Measurements from ENCODE around the gene PRR14.

The PRR14 gene

GRCh38 chr16:30665155-30665829 is 14.5 kb downstream of the PRR14 start:
- ATAC-seq = no peak
- TF ChIP-seq BACH2 (CRISPR knock-in tag; IDR thresholded peaks at IDR 0.05; ENCODE audit: borderline replicate concordance) (no peak), SNAI2 (CRISPR knock-in tag; IDR thresholded peaks at IDR 0.05) (no peak), ARNTL (CRISPR knock-in tag; IDR thresholded peaks at IDR 0.05; ENCODE audit: borderline replicate concordance, low read depth) (no peak), ESRRG (CRISPR knock-in tag; IDR thresholded peaks at IDR 0.05) (no peak), ZFP30 (CRISPR knock-in tag; IDR thresholded peaks at IDR 0.05) (no peak), ZNF70 (CRISPR knock-in tag; IDR thresholded peaks at IDR 0.05) (no peak), TSHZ2 (CRISPR knock-in tag; IDR thresholded peaks at IDR 0.05) (no peak), ZNF8 (CRISPR knock-in tag; IDR thresholded peaks at IDR 0.05) (no peak), GLIS3 (CRISPR knock-in tag; IDR thresholded peaks at IDR 0.05) (no peak), ZC3H10 (CRISPR knock-in tag; IDR thresholded peaks at IDR 0.05) (no peak), CSRNP3 (CRISPR knock-in tag; IDR thresholded peaks at IDR 0.05) (no peak), ZNF565 (CRISPR knock-in tag; conservative IDR thresholded peaks at IDR 0.05; ENCODE audit: low read depth) (no peak), TOX (CRISPR knock-in tag; IDR thresholded peaks at IDR 0.05; ENCODE audit: borderline replicate concordance) (no peak), RARB (CRISPR knock-in tag; IDR thresholded peaks at IDR 0.05) (no peak), PATZ1 (CRISPR knock-in tag; IDR thresholded peaks at IDR 0.05; ENCODE audit: borderline replicate concordance) (no peak), PPARA (CRISPR knock-in tag; IDR thresholded peaks at IDR 0.05; ENCODE audit: borderline replicate concordance) (no peak), TCF4 (CRISPR knock-in tag; IDR thresholded peaks at IDR 0.05; ENCODE audit: borderline replicate concordance) (no peak), CSDC2 (CRISPR knock-in tag; IDR thresholded peaks at IDR 0.05) (no peak)
- TF ChIP-seq, protein P1, sequence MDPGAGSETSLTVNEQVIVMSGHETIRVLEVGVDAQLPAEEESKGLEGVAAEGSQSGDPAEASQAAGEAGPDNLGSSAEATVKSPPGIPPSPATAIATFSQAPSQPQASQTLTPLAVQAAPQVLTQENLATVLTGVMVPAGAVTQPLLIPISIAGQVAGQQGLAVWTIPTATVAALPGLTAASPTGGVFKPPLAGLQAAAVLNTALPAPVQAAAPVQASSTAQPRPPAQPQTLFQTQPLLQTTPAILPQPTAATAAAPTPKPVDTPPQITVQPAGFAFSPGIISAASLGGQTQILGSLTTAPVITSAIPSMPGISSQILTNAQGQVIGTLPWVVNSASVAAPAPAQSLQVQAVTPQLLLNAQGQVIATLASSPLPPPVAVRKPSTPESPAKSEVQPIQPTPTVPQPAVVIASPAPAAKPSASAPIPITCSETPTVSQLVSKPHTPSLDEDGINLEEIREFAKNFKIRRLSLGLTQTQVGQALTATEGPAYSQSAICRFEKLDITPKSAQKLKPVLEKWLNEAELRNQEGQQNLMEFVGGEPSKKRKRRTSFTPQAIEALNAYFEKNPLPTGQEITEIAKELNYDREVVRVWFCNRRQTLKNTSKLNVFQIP (CRISPR knock-in tag; IDR thresholded peaks at IDR 0.05; ENCODE audit: borderline replicate concordance, low read depth) = no peak

DNA sequence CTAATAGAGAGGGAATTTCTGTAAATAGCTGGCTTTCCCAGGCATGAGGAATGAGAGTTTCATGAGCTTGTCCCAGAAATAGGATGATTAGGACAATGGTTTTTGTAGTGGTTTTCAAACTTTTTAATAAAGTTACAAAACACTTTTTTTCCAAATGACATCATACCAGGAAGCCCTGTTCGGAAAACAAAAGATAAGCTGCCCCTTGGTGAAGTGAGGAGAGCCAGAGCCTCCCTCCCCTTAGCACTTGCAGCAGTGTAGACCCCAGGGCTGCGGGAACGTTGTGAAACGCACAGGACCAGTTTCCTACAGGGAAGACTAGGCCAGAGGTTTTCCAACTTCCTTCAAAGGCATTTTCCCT is 15.1 kb downstream of the PRR14 start:
- TF ChIP-seq GLIS3 (CRISPR knock-in tag; IDR thresholded peaks at IDR 0.05) (no peak), PPARA (CRISPR knock-in tag; IDR thresholded peaks at IDR 0.05; ENCODE audit: borderline replicate concordance) (no peak), ZNF70 (CRISPR knock-in tag; IDR thresholded peaks at IDR 0.05) (no peak), TSHZ2 (CRISPR knock-in tag; IDR thresholded peaks at IDR 0.05) (no peak), ZFP30 (CRISPR knock-in tag; IDR thresholded peaks at IDR 0.05) (no peak), SNAI2 (CRISPR knock-in tag; IDR thresholded peaks at IDR 0.05) (no peak), TOX (CRISPR knock-in tag; IDR thresholded peaks at IDR 0.05; ENCODE audit: borderline replicate concordance) (no peak), PATZ1 (CRISPR knock-in tag; IDR thresholded peaks at IDR 0.05; ENCODE audit: borderline replicate concordance) (no peak), RARB (CRISPR knock-in tag; IDR thresholded peaks at IDR 0.05) (no peak), ZNF8 (CRISPR knock-in tag; IDR thresholded peaks at IDR 0.05) (no peak), TCF4 (CRISPR knock-in tag; IDR thresholded peaks at IDR 0.05; ENCODE audit: borderline replicate concordance) (no peak), ISL1 (CRISPR knock-in tag; IDR thresholded peaks at IDR 0.05) (no peak), OSR1 (CRISPR knock-in tag; IDR thresholded peaks at IDR 0.05) (no peak), ARNTL (CRISPR knock-in tag; IDR thresholded peaks at IDR 0.05; ENCODE audit: borderline replicate concordance, low read depth) (no peak), BACH2 (CRISPR knock-in tag; IDR thresholded peaks at IDR 0.05; ENCODE audit: borderline replicate concordance) (no peak)
- TF ChIP-seq, protein P1 (CRISPR knock-in tag; IDR thresholded peaks at IDR 0.05; ENCODE audit: borderline replicate concordance, low read depth) = no peak
- ATAC-seq = no peak

Measured in SK-N-SH treated with all-trans-retinoic acid at 6 μM for 48 hours (cell line).